Measurements from ENCODE around the gene MTX1.

- TF ChIP-seq POLR2A (IDR thresholded peaks at IDR 0.05) (no peak), CTCF (IDR thresholded peaks at IDR 0.05) (no peak)
Measured at GRCh38 chr1:155241841-155242264, 33.4 kb downstream of the MTX1 start.

Data from Peyer's patch (tissue), 4 donors.